Measurements from ENCODE around the gene IFNL2.

DNA sequence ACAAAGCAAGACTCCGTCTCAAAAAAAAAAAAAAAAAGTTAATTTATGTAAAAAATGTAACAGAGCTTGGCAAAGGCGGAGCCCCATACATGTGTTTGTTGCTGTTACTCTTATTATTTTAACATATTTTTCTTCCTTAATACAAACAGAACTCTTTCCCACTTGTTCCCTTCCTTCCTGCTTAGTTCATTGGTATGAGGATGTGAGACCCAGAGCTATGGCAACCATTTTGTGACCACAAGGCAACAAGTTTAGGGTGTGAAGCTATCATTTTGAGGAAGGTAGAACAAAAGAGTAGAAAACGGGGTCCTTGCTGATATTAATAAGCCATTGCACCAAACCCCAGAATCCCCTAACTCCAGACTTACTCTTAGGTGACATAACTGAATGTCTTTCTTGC lies 33.4 kb downstream of the IFNL2 start:
- no peak for TF ChIP-seq YY1 (IDR thresholded peaks at IDR 0.05; ENCODE audit: low read depth)
- TF ChIP-seq EGR1 (IDR thresholded peaks at IDR 0.05), result no peak
- no peak for TF ChIP-seq USF1 (IDR thresholded peaks at IDR 0.05)
- TF ChIP-seq, protein P1, sequence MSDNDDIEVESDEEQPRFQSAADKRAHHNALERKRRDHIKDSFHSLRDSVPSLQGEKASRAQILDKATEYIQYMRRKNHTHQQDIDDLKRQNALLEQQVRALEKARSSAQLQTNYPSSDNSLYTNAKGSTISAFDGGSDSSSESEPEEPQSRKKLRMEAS (IDR thresholded peaks at IDR 0.05), result no peak
- no peak for TF ChIP-seq CEBPB (IDR thresholded peaks at IDR 0.05)
- no peak for TF ChIP-seq TAF1 (IDR thresholded peaks at IDR 0.05; ENCODE audit: low read depth)
- TF ChIP-seq CREB1 (IDR thresholded peaks at IDR 0.05; ENCODE audit: low read depth), result no peak
- TF ChIP-seq ZBTB7A (IDR thresholded peaks at IDR 0.05; ENCODE audit: low read depth), result no peak
- no peak for TF ChIP-seq TEAD4 (IDR thresholded peaks at IDR 0.05)
- no peak for TF ChIP-seq NFIC (IDR thresholded peaks at IDR 0.05)

Measured in Ishikawa (cell line).